ENCODE results near the gene SLC38A8. TPM values are rescaled to one million over a fixed set of nuclear protein-coding genes. Genes with fewer than 3 reads are reported as not detected.

SLC38A8 gene
- total RNA-seq, 2 experiments from 2014 or later: not detected

DNA sequence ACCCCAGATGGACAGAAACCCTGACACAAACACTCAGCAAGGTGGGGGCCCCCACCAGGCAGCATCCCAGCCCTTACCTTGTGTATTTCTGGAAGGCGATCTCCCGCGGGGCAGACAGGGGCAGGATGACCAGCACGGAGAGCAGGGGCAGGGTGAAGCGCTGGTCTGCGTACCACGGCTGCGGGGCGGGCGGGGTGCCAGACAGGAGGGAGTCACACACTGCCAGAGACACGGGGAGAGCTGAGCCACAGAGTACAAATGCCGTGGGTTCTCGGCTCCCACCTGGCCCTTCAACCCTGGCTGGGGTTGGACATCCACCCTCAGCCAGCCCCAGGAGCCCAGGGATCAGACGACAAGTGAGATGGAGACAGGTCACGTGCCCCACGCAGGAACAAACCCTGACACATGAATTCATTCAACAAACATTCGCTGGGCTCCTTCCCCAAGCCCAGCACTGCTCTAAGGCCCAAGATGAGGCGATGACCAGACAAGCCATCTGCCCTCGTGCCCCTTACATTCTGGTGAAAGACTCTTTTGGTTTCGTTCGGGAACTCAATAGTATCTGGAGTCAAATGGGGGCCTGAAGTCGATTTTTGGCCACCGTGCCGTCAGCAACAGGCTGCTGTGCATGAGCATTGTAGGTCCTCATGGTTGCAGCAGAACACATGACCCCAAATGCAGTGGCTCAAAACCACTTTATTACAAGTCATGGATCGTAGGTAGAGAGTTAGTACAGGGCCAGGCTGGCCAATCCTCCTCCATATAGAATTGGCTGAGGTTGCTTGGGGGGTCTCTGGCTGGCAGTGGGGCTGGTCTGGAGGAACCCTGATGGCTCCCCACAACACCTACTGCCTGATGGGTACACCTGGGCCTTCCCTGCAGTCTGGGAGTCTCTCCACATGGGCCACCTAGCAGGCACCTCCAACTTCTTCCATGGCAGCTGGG is 9.1 kb downstream of the SLC38A8 start:
- CTCF ChIA-PET: no interaction called here
- DNase-seq (no peak), ATAC-seq (no peak)
- Mint-ChIP-seq H3K27ac (no peak overlapping the region), H3K36me3 (ENCODE audit: low read depth) (no peaks in the 10 kb centered on the region), H3K27me3 (peaks cover 11% of the 10 kb centered on the region), H3K4me1 (ENCODE audit: low read depth) (peaks cover 15% of the 10 kb centered on the region), H3K4me3 (no peak overlapping the region), H3K9me3 (peaks cover 6% of the 10 kb centered on the region)
- TF ChIP-seq, protein P1, sequence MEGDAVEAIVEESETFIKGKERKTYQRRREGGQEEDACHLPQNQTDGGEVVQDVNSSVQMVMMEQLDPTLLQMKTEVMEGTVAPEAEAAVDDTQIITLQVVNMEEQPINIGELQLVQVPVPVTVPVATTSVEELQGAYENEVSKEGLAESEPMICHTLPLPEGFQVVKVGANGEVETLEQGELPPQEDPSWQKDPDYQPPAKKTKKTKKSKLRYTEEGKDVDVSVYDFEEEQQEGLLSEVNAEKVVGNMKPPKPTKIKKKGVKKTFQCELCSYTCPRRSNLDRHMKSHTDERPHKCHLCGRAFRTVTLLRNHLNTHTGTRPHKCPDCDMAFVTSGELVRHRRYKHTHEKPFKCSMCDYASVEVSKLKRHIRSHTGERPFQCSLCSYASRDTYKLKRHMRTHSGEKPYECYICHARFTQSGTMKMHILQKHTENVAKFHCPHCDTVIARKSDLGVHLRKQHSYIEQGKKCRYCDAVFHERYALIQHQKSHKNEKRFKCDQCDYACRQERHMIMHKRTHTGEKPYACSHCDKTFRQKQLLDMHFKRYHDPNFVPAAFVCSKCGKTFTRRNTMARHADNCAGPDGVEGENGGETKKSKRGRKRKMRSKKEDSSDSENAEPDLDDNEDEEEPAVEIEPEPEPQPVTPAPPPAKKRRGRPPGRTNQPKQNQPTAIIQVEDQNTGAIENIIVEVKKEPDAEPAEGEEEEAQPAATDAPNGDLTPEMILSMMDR (IDR thresholded peaks at IDR 0.05): no peak
- intact Hi-C loops (cut with micrococcal nuclease): no loop called here
- POLR2A ChIA-PET: no interaction called here

DNA sequence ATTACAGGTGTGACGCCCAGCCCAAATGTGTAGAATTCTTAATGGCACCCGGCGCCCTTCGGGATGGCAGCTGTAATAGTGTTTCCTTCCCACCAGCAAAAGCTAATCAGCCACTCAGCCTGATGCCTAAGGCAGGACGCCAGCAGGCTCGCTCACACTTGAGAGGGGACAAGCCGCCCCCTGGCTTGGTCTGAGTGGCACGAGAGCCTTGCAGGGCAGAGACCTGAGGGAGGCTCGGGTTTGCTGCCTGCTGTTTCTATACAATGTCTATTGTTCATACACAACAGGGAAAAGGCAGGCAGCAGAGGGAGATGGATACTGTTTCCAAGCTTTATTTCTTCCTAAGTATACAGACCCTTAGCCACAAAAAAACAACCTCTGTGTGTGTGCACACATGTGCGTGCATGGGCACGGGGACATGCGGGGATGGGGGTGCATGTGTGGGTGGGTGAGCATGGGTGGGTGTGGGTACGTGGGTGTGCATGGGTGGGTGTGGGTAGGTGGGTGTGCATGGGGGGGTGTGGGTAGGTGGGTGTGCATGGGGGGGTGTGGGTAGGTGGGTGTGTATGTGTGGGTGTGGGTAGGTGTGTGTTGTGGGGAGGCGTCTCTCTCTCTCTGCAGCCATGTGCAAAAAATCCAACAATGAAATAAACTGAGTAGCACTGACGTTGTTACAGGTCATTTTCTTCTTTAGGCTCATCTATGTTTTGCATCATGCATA is 10.0 kb downstream of the SLC38A8 start:
- DNase-seq (no peak), ATAC-seq (no peak)
- Mint-ChIP-seq H3K27me3 (peaks cover 16% of the 10 kb centered on the region), H3K27ac (no peak overlapping the region), H3K4me1 (ENCODE audit: low read depth) (peaks cover 15% of the 10 kb centered on the region), H3K4me3 (no peak overlapping the region), H3K9me3 (peaks cover 6% of the 10 kb centered on the region), H3K36me3 (ENCODE audit: low read depth) (no peaks in the 10 kb centered on the region)
- CTCF ChIA-PET: no interaction called here
- intact Hi-C loops (cut with micrococcal nuclease): no loop called here
- POLR2A ChIA-PET: interaction anchor here (0.8 kb wide), 1 partner anchor 17 kb away, joined by 3 read pairs; no protein-coding TSS in a partner anchor
- TF ChIP-seq, protein P1 (IDR thresholded peaks at IDR 0.05): no peak

DNA sequence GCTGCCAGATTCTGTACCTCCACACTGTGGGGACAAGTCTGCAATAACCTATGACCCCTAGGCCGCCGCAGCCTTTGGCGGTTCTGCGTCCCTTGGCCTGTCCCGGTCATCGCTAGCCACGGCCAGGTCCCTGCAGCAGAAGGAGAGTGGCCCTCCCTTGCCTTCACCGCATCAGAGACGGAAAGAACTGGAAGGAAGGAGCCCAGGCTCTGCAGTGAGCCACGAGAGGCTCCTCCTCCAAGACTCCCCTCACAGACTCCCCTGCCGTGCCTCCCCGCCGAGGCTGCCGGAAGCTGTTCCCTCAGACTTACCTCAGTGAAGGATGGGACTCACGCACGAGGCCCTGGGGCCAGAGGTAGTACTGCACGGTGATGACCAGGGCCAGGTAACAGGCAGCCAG is 11.0 kb downstream of the SLC38A8 start:
- ATAC-seq (no peak), DNase-seq (no peak)
- Mint-ChIP-seq H3K36me3 (ENCODE audit: low read depth) (no peaks in the 10 kb centered on the region), H3K4me1 (ENCODE audit: low read depth) (peaks cover 15% of the 10 kb centered on the region), H3K27me3 (peaks cover 22% of the 10 kb centered on the region), H3K4me3 (no peak overlapping the region), H3K27ac (no peak overlapping the region), H3K9me3 (peaks cover 6% of the 10 kb centered on the region)
- CTCF ChIA-PET: no interaction called here
- POLR2A ChIA-PET: no interaction called here
- TF ChIP-seq, protein P1 (IDR thresholded peaks at IDR 0.05): no peak
- intact Hi-C loops (cut with micrococcal nuclease): no loop called here

DNA sequence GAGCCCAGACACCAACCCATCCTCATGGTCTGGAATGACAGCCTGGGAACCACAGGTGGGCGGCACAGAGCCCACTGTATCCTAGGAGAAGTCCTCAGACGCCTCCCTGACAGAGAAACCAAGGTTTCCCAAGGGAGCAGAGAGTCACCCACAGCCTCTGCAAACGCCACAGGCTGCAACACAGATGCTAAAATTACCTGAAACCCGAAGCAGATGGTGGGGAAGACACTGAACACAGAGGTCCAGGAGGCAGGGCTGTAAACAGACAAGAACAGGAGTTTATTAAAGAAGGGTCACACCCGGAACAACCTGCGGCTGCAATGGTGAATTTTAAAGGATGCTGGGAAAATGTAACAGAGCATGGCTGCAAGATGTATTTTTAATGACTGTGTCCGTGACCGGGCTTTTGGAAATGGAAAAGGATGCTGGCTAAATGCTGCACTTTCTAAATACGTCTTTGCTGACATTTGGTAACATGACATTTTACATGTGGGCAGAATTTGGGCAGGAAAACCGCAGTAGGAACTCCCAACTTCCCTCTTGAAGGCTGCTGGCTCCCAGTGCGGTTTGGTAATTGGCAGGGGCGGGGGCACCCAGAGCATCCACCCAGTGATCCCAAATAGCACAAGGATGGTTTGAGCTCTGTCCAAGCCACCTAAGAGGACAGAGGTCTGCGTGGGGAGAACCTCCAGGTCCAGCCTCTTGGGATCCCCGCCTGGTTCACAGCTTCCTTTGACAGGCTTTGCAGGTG is 13.1 kb downstream of the SLC38A8 start:
- Mint-ChIP-seq H3K4me1 (ENCODE audit: low read depth) (peaks cover 15% of the 10 kb centered on the region), H3K9me3 (no peaks in the 10 kb centered on the region), H3K27me3 (peaks cover 24% of the 10 kb centered on the region), H3K4me3 (no peak overlapping the region), H3K36me3 (ENCODE audit: low read depth) (no peaks in the 10 kb centered on the region), H3K27ac (peak overlapping the region; percentile 45)
- peak; percentile 28 for DNase-seq
- peak; percentile 55 for ATAC-seq
- CTCF ChIA-PET: no interaction called here
- intact Hi-C loops (cut with micrococcal nuclease): no loop called here
- TF ChIP-seq, protein P1 (IDR thresholded peaks at IDR 0.05): no peak
- POLR2A ChIA-PET: interaction anchor here (0.9 kb wide), 1 partner anchor 13 kb away, joined by 3 read pairs; the partner anchor contains the start of gene SLC38A8

All from activated CD8-positive, alpha-beta T cell treated with anti-CD3 and anti-CD28 coated beads for 36 hours (primary cell).